ENCODE measurements around the gene GSTM4. TPM values are rescaled to one million over a fixed set of nuclear protein-coding genes. Genes with fewer than 3 reads are reported as not detected.

Gene GSTM4
- total RNA-seq, 1 donor from 2014 or later = 42.2 TPM

- TF ChIP-seq, protein P1, sequence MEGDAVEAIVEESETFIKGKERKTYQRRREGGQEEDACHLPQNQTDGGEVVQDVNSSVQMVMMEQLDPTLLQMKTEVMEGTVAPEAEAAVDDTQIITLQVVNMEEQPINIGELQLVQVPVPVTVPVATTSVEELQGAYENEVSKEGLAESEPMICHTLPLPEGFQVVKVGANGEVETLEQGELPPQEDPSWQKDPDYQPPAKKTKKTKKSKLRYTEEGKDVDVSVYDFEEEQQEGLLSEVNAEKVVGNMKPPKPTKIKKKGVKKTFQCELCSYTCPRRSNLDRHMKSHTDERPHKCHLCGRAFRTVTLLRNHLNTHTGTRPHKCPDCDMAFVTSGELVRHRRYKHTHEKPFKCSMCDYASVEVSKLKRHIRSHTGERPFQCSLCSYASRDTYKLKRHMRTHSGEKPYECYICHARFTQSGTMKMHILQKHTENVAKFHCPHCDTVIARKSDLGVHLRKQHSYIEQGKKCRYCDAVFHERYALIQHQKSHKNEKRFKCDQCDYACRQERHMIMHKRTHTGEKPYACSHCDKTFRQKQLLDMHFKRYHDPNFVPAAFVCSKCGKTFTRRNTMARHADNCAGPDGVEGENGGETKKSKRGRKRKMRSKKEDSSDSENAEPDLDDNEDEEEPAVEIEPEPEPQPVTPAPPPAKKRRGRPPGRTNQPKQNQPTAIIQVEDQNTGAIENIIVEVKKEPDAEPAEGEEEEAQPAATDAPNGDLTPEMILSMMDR (conservative IDR thresholded peaks at IDR 0.05) = no peak
- Mint-ChIP-seq H3K4me3 (no peak overlapping the region), H3K27me3 (no peaks in the 10 kb centered on the region), H3K27ac (no peak overlapping the region), H3K36me3 (no peaks in the 10 kb centered on the region), H3K4me1 (ENCODE audit: unreplicated experiment) (peaks cover 33% of the 10 kb centered on the region), H3K9me3 (no peaks in the 10 kb centered on the region)
- peak; percentile 60 for DNase-seq (ENCODE audit: extremely low spot score, unreplicated experiment)
These were observed 16.1 kb upstream of the GSTM4 start for GRCh38 chr1:109639841-109640184.

- TF ChIP-seq, protein P1 (conservative IDR thresholded peaks at IDR 0.05) = peak; percentile 92
- peaks cover 36% of the 10 kb centered on the region for H3K4me1 Mint-ChIP-seq (ENCODE audit: unreplicated experiment)
- H3K9me3 Mint-ChIP-seq = no peaks in the 10 kb centered on the region
- H3K27ac Mint-ChIP-seq = no peak overlapping the region
- no peaks in the 10 kb centered on the region for H3K36me3 Mint-ChIP-seq
- peak; percentile 88 for DNase-seq (ENCODE audit: extremely low spot score, unreplicated experiment)
- H3K27me3 Mint-ChIP-seq = no peaks in the 10 kb centered on the region
- H3K4me3 Mint-ChIP-seq = no peak overlapping the region
These were observed 15.5 kb upstream of the GSTM4 start for GRCh38 chr1:109640285-109640865.

GRCh38 chr1:109641078-109641740 lies 14.7 kb upstream of the GSTM4 start:
- no peaks in the 10 kb centered on the region for H3K27me3 Mint-ChIP-seq
- no peak overlapping the region for H3K27ac Mint-ChIP-seq
- no peak overlapping the region for H3K4me3 Mint-ChIP-seq
- no peak for DNase-seq (ENCODE audit: extremely low spot score, unreplicated experiment)
- peaks cover 29% of the 10 kb centered on the region for H3K4me1 Mint-ChIP-seq (ENCODE audit: unreplicated experiment)
- no peaks in the 10 kb centered on the region for H3K9me3 Mint-ChIP-seq
- H3K36me3 Mint-ChIP-seq = no peaks in the 10 kb centered on the region
- TF ChIP-seq, protein P1 (conservative IDR thresholded peaks at IDR 0.05) = no peak

GRCh38 chr1:109641861-109642260 lies 14.0 kb upstream of the GSTM4 start:
- Mint-ChIP-seq H3K4me3 (no peak overlapping the region), H3K9me3 (peaks cover under 1% of the 10 kb centered on the region), H3K27ac (no peak overlapping the region), H3K27me3 (no peaks in the 10 kb centered on the region), H3K4me1 (ENCODE audit: unreplicated experiment) (peaks cover 22% of the 10 kb centered on the region), H3K36me3 (no peaks in the 10 kb centered on the region)
- DNase-seq (ENCODE audit: extremely low spot score, unreplicated experiment) = no peak
- TF ChIP-seq, protein P1 (conservative IDR thresholded peaks at IDR 0.05) = no peak

GRCh38 chr1:109642626-109643025 lies 13.3 kb upstream of the GSTM4 start:
- Mint-ChIP-seq H3K27me3 (no peaks in the 10 kb centered on the region), H3K36me3 (no peaks in the 10 kb centered on the region), H3K4me1 (ENCODE audit: unreplicated experiment) (peaks cover 20% of the 10 kb centered on the region), H3K4me3 (no peak overlapping the region), H3K27ac (no peak overlapping the region), H3K9me3 (peaks cover 4% of the 10 kb centered on the region)
- TF ChIP-seq, protein P1 (conservative IDR thresholded peaks at IDR 0.05) = no peak
- DNase-seq (ENCODE audit: extremely low spot score, unreplicated experiment) = no peak

All from type B pancreatic cell (in vitro differentiated cells).